GM19035 (cell line): ENCODE measurements around the gene IL36G.

Experiments
- ATAC-seq: cut with Tn5 transposase; IDR thresholded peaks from one replicate; pipeline ENCODE4 v1.9.1; 2021; ENCODE audit not compliant: unreplicated experiment

IL36G gene

GRCh38 chr2:113015655-113016054 is 37.8 kb downstream of the IL36G start:
- ATAC-seq: no peak

- no peak for ATAC-seq
These were observed 40.7 kb downstream of the IL36G start for GRCh38 chr2:113018509-113018908.

GRCh38 chr2:113021312-113021711 is 43.5 kb downstream of the IL36G start:
- ATAC-seq: no peak

- ATAC-seq: no peak
These were observed 47.0 kb downstream of the IL36G start for GRCh38 chr2:113024764-113025163.

GRCh38 chr2:113025737-113026136 is 47.9 kb downstream of the IL36G start:
- no peak for ATAC-seq

- ATAC-seq: no peak
These were observed 49.9 kb downstream of the IL36G start for GRCh38 chr2:113027691-113028090.

- ATAC-seq: no peak
These were observed 50.3 kb downstream of the IL36G start for GRCh38 chr2:113028112-113028511.

GRCh38 chr2:113032737-113033136 is 54.9 kb downstream of the IL36G start:
- no peak for ATAC-seq

- ATAC-seq: no peak
These were observed 56.2 kb downstream of the IL36G start for GRCh38 chr2:113034016-113034415.
